ENCODE results near the gene ADAMTS14.
"Not testable (repeated sequence)": the region's sequence is repeated elsewhere in the genome, so short reads cannot be mapped to it uniquely, and the experiment has no call there.

Gene ADAMTS14

DNA sequence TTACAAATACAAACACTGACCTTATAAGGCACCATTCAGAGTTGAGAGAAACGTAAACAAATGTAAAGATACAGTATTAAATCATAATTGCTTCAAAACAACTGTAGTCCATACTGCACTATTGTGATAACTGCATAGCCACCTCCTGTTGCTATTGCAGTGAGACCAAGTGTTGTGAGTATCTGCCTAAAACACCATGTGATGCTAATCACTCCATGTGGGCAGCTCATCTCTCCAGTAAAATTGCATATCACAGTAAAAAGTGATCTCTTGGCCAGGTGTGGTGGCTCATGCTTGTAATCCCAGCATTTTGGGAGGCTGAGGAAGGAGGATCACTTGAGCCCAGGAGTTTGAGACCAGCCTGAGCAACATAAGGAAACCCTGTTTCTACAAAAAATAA is 43.0 kb upstream of the ADAMTS14 start:
- no peak for DNase-seq (ENCODE audit: low read depth)
- no peak overlapping the region for H3K4me3 ChIP-seq (ENCODE audit: low read depth, low read length)
- TF ChIP-seq, protein P1, sequence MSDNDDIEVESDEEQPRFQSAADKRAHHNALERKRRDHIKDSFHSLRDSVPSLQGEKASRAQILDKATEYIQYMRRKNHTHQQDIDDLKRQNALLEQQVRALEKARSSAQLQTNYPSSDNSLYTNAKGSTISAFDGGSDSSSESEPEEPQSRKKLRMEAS (IDR thresholded peaks at IDR 0.05; ENCODE audit: low read depth, low read length), result no peak

DNA sequence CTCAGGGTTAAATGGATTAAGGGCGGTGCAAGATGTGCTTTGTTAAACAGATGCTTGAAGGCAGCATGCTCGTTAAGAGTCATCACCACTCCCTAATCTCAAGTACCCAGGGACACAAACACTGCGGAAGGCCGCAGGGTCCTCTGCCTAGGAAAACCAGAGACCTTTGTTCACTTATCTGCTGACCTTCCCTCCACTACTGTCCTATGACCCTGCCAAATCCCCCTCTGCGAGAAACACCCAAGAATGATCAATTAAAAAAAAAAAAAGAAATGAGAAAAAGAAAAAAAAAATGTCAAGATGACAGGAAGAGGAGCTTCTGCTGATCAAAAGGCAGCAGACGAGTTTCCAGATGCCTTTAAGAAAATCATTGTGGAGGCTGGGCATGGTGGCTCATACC is 40.6 kb upstream of the ADAMTS14 start:
- DNase-seq (ENCODE audit: low read depth); H3K4me3 ChIP-seq (ENCODE audit: low read depth, low read length): not testable (repeated sequence)

DNA sequence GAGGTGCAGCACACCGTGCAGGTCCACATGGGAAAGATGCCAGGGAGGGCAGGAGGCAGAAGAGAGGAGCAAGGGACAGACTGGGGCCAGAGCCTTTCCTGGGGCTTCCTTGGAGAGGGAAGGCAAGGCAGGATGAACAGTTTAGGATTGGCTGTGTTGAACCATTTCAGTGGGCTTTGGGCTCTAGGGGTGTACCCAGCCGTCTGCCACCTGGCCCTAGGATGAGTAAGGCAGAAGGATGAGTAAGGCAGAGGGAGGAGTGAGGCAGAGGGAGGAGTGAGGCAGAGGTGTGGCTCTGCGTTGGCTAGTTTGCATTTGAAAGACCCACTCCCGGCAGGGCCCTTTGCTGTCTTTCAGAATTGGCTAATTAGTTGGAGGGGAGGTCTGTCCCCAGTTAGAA is 38.3 kb upstream of the ADAMTS14 start:
- no peak for TF ChIP-seq MYC (IDR thresholded peaks at IDR 0.05; ENCODE audit: low read depth, low read length)
- TF ChIP-seq, protein P1 (IDR thresholded peaks at IDR 0.05; ENCODE audit: low read depth, low read length), result no peak
- no peak for TF ChIP-seq POLR2A (IDR thresholded peaks at IDR 0.05; ENCODE audit: extremely low read depth, insufficient read length)
- TF ChIP-seq CTCF (IDR thresholded peaks at IDR 0.05; ENCODE audit: low read depth, low read length), result no peak

DNA sequence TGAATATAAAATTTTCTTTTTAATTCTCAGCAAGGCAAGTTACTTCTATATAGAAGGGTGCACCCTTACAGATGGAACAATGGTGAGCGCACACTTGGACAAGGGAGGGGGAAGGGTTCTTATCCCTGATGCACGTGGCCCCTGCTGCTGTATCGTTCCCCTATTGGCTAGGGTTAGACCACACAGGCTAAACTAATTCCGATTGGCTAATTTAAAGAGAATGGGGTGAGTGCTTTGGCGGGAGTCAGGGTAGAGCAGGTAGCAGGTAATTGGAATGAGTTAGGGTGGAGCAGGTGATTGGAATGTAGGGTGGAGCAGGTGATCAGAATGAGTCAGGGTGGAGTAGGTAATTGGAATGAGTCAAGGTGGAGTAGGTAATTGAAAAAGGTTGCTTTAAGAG is 37.8 kb upstream of the ADAMTS14 start:
- DNase-seq (ENCODE audit: low read depth); H3K4me3 ChIP-seq (ENCODE audit: low read depth, low read length): not testable (repeated sequence)

More for the DNA sequence above, 38.3 kb upstream of the ADAMTS14 start:
- no peak for DNase-seq (ENCODE audit: low read depth)
- no peak overlapping the region for H3K4me3 ChIP-seq (ENCODE audit: low read depth, low read length)

- not testable (repeated sequence) for DNase-seq (ENCODE audit: low read depth)
These were observed 32.5 kb upstream of the ADAMTS14 start for GRCh38 chr10:70639640-70640383.

GRCh38 chr10:70643272-70643671 is 29.0 kb upstream of the ADAMTS14 start:
- not testable (repeated sequence) for DNase-seq (ENCODE audit: low read depth); H3K4me3 ChIP-seq (ENCODE audit: low read depth, low read length)

More at GRCh38 chr10:70639640-70640383, 32.5 kb upstream of the ADAMTS14 start:
- H3K4me3 ChIP-seq (ENCODE audit: low read depth, low read length), result not testable (repeated sequence)

DNA sequence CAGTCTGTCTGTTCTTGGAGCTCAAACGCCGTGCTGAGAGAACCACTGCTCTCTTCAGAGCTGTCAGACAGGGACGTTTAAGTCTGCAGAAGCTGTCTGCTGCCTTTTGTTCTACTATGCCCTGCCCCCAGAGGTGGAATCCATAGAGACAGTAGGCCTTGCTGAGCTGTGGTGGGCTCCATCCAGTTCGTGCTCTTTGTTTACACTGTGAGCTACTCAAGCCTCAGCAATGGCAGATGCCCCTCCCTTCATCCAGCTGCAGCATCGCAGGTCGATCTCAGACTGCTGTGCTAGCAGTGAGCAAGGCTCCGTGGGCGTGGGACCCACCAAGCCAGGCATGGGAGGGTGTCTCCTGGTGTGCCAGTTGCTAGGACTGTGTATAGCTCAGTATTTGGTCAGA is 27.3 kb upstream of the ADAMTS14 start:
- not testable (repeated sequence) for H3K4me3 ChIP-seq (ENCODE audit: low read depth, low read length); DNase-seq (ENCODE audit: low read depth)

GRCh38 chr10:70647086-70647485 is 25.2 kb upstream of the ADAMTS14 start:
- TF ChIP-seq, protein P1 (IDR thresholded peaks at IDR 0.05; ENCODE audit: low read depth, low read length), result no peak
- TF ChIP-seq MYC (IDR thresholded peaks at IDR 0.05; ENCODE audit: low read depth, low read length) (no peak), CTCF (IDR thresholded peaks at IDR 0.05; ENCODE audit: low read depth, low read length) (no peak), POLR2A (IDR thresholded peaks at IDR 0.05; ENCODE audit: extremely low read depth, insufficient read length) (no peak)
- no peak overlapping the region for H3K4me3 ChIP-seq (ENCODE audit: low read depth, low read length)
- DNase-seq (ENCODE audit: low read depth), result no peak

GRCh38 chr10:70648427-70648826 is 23.9 kb upstream of the ADAMTS14 start:
- TF ChIP-seq POLR2A (IDR thresholded peaks at IDR 0.05; ENCODE audit: extremely low read depth, insufficient read length), result no peak
- TF ChIP-seq MYC (IDR thresholded peaks at IDR 0.05; ENCODE audit: low read depth, low read length), result no peak
- TF ChIP-seq, protein P1 (IDR thresholded peaks at IDR 0.05; ENCODE audit: low read depth, low read length), result no peak
- TF ChIP-seq CTCF (IDR thresholded peaks at IDR 0.05; ENCODE audit: low read depth, low read length), result no peak
- peak; percentile 61 for DNase-seq (ENCODE audit: low read depth)
- H3K4me3 ChIP-seq (ENCODE audit: low read depth, low read length), result no peak overlapping the region

Measured in NB4 (cell line).